ENCODE data around the gene CLCA1.

DNA sequence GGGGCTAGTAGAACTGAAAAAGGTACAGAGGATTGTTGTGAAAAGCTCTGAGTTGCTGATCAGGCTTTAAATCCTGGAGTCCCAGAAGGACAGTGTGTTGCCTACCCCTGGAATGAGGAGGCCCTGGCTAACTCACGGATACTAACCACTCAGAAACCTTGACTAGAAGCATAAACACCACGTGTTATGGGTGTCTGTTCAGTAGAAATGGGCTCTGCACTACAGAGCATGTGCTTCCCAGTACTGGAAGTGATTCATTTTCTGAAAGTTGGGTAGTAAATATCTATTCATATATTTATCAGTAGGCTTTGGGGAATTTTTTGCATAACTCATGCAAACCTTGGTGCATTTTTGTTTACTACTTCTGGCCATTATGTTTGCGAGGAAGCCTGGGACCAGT lies 15.1 kb upstream of the CLCA1 start:
- no peak for TF ChIP-seq CTCF (IDR thresholded peaks at IDR 0.05)
- TF ChIP-seq POLR2A (IDR thresholded peaks at IDR 0.05), result no peak
